ENCODE results near the gene ARV1.

ARV1 gene

GRCh38 chr1:230985711-230986110, 6.8 kb downstream of the ARV1 start:
- DNase-seq (ENCODE audit: extremely low spot score): no peak
- CTCF ChIA-PET: interaction anchor here (0.5 to 0.7 kb wide), 2 partner anchors 36 to 236 kb away, joined by 5 to 9 read pairs; no protein-coding TSS in a partner anchor
- TF ChIP-seq BHLHE40 (IDR thresholded peaks at IDR 0.05; ENCODE audit: borderline replicate concordance) (no peak), FOXA1 (IDR thresholded peaks at IDR 0.05) (no peak), TARDBP (IDR thresholded peaks at IDR 0.05) (no peak), FOXM1 (IDR thresholded peaks at IDR 0.05; ENCODE audit: borderline replicate concordance) (no peak), NFRKB (IDR thresholded peaks at IDR 0.05) (no peak), PKNOX1 (IDR thresholded peaks at IDR 0.05) (no peak), ZNF384 (IDR thresholded peaks at IDR 0.05) (no peak), ARNT (IDR thresholded peaks at IDR 0.05) (no peak), FOXK2 (IDR thresholded peaks at IDR 0.05) (no peak), SP1 (IDR thresholded peaks at IDR 0.05) (no peak), LEF1 (IDR thresholded peaks at IDR 0.05; ENCODE audit: borderline replicate concordance) (no peak), SUZ12 (IDR thresholded peaks at IDR 0.05) (no peak), L3MBTL2 (conservative IDR thresholded peaks at IDR 0.05) (no peak), HDGF (IDR thresholded peaks at IDR 0.05; ENCODE audit: borderline replicate concordance) (no peak), ELF4 (IDR thresholded peaks at IDR 0.05) (no peak), CTBP1 (IDR thresholded peaks at IDR 0.05; ENCODE audit: borderline replicate concordance) (no peak)

DNA sequence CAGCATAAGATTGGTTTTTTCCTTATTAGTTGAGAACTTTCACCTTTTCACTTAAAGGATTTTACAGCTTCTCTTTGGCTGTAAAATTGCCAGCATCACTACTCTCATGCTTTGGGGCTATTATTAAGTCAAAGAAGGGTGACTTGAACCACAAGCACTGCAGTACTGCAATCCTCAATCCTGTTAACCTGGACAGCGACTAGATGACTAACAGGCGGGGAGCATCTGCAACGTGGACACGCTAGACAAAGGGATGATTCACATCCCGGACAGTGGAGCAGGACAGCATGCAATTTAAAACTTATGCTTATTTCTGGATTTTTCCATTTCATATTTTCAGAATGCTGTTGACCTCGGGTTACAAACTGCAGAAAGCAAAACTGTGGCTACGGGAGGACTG, 8.1 kb downstream of the ARV1 start:
- CTCF ChIA-PET: no interaction called here
- TF ChIP-seq LEF1 (IDR thresholded peaks at IDR 0.05; ENCODE audit: borderline replicate concordance): no peak
- TF ChIP-seq NFRKB (IDR thresholded peaks at IDR 0.05): no peak
- no peak for TF ChIP-seq ZNF384 (IDR thresholded peaks at IDR 0.05)
- TF ChIP-seq FOXK2 (IDR thresholded peaks at IDR 0.05): no peak
- TF ChIP-seq FOXM1 (IDR thresholded peaks at IDR 0.05; ENCODE audit: borderline replicate concordance): no peak
- TF ChIP-seq TARDBP (IDR thresholded peaks at IDR 0.05): no peak
- no peak for TF ChIP-seq HDGF (IDR thresholded peaks at IDR 0.05; ENCODE audit: borderline replicate concordance)
- no peak for TF ChIP-seq L3MBTL2 (conservative IDR thresholded peaks at IDR 0.05)
- TF ChIP-seq FOXA1 (IDR thresholded peaks at IDR 0.05): no peak
- no peak for TF ChIP-seq ARNT (IDR thresholded peaks at IDR 0.05)
- TF ChIP-seq PKNOX1 (IDR thresholded peaks at IDR 0.05): no peak
- TF ChIP-seq SUZ12 (IDR thresholded peaks at IDR 0.05): no peak
- no peak for TF ChIP-seq SP1 (IDR thresholded peaks at IDR 0.05)
- TF ChIP-seq BHLHE40 (IDR thresholded peaks at IDR 0.05; ENCODE audit: borderline replicate concordance): no peak
- POLR2A ChIA-PET: no interaction called here
- DNase-seq (ENCODE audit: extremely low spot score): no peak

More at GRCh38 chr1:230985711-230986110, 6.8 kb downstream of the ARV1 start:
- POLR2A ChIA-PET: no interaction called here

GRCh38 chr1:230987448-230987847, 8.6 kb downstream of the ARV1 start:
- TF ChIP-seq FOXM1 (IDR thresholded peaks at IDR 0.05; ENCODE audit: borderline replicate concordance) (no peak), BHLHE40 (IDR thresholded peaks at IDR 0.05; ENCODE audit: borderline replicate concordance) (no peak), PKNOX1 (IDR thresholded peaks at IDR 0.05) (no peak)
- POLR2A ChIA-PET: no interaction called here

GRCh38 chr1:230992100-230992774, 13.3 kb downstream of the ARV1 start:
- no peak for DNase-seq (ENCODE audit: extremely low spot score)
- ChIA-PET POLR2A (interaction anchor here (2.0 kb wide), 1 partner anchor 14 kb away, joined by 7 read pairs; the partner anchor contains the start of genes ARV1 and TTC13), CTCF (interaction anchor here (0.6 to 1.1 kb wide), 4 partner anchors 9 to 428 kb away, joined by 4 to 7 read pairs (median 5); no protein-coding TSS in a partner anchor)
- TF ChIP-seq FOXM1 (IDR thresholded peaks at IDR 0.05; ENCODE audit: borderline replicate concordance): no peak
- TF ChIP-seq HDGF (IDR thresholded peaks at IDR 0.05; ENCODE audit: borderline replicate concordance): no peak

More at GRCh38 chr1:230987448-230987847, 8.6 kb downstream of the ARV1 start:
- CTCF ChIA-PET: no interaction called here
- no peak for DNase-seq (ENCODE audit: extremely low spot score)

DNA sequence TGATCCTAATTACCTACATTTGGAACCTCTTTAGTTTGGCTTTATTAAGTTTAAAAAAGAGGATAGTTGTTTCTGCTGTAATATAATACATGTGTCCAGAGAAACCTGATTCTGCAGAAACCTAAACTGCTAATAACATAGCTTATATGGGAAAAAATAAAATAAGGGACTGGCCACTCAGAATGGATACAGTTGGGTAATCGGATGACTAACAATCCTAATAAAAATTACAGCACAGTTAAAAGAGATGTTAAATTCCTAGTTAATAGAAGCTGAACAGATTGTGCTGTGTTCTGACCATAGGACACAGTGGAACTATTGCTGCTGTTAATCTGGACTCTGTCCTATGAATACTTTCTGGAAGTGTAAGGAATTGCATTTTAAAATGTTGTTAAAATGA, 16.0 kb downstream of the ARV1 start:
- DNase-seq (ENCODE audit: extremely low spot score): no peak
- CTCF ChIA-PET: interaction anchor here (0.7 kb wide), 1 partner anchor 216 kb away, joined by 3 read pairs; no protein-coding TSS in a partner anchor
- no peak for TF ChIP-seq SP1 (IDR thresholded peaks at IDR 0.05)
- TF ChIP-seq TARDBP (IDR thresholded peaks at IDR 0.05): no peak
- TF ChIP-seq NFRKB (IDR thresholded peaks at IDR 0.05): no peak
- no peak for TF ChIP-seq ELF4 (IDR thresholded peaks at IDR 0.05)
- no peak for TF ChIP-seq ARNT (IDR thresholded peaks at IDR 0.05)
- no peak for TF ChIP-seq ZNF384 (IDR thresholded peaks at IDR 0.05)
- no peak for TF ChIP-seq BHLHE40 (IDR thresholded peaks at IDR 0.05; ENCODE audit: borderline replicate concordance)
- TF ChIP-seq LEF1 (IDR thresholded peaks at IDR 0.05; ENCODE audit: borderline replicate concordance): no peak
- no peak for TF ChIP-seq FOXM1 (IDR thresholded peaks at IDR 0.05; ENCODE audit: borderline replicate concordance)
- no peak for TF ChIP-seq SUZ12 (IDR thresholded peaks at IDR 0.05)
- POLR2A ChIA-PET: interaction anchor here (1.2 kb wide), 1 partner anchor 17 kb away, joined by 4 read pairs; no protein-coding TSS in a partner anchor

DNA sequence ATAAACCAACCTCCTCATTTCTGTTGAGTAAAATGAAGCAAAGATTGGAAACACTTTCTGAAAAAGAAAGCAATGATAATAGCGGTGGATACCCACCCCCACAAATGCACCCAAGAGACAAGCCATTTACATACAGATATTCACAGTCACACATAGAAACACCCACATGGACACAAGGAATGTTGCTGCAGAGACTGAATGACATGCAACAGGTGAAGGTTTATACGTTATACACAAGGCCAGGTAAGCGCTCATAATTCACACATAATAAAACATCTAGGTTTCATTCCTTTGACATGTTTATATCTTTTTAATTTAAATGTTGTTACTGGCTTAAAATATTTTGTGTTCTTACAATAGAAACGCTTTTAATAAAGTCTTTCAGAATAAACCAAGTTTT, 21.3 kb downstream of the ARV1 start:
- no peak for DNase-seq (ENCODE audit: extremely low spot score)
- no peak for TF ChIP-seq HDGF (IDR thresholded peaks at IDR 0.05; ENCODE audit: borderline replicate concordance)
- TF ChIP-seq ZNF384 (IDR thresholded peaks at IDR 0.05): no peak
- TF ChIP-seq LEF1 (IDR thresholded peaks at IDR 0.05; ENCODE audit: borderline replicate concordance): no peak
- no peak for TF ChIP-seq SP1 (IDR thresholded peaks at IDR 0.05)
- no peak for TF ChIP-seq BHLHE40 (IDR thresholded peaks at IDR 0.05; ENCODE audit: borderline replicate concordance)
- POLR2A ChIA-PET: no interaction called here
- CTCF ChIA-PET: no interaction called here

Measured in HEK293T (cell line).